Activated naive CD4-positive, alpha-beta T cell treated with anti-CD3 and anti-CD28 coated beads, Interleukin-2, amount 50 U/mL, for 72 hours (primary cell): ENCODE data around the gene FGD2. TPM values are rescaled to one million over a fixed set of nuclear protein-coding genes. Genes with fewer than 3 reads are reported as not detected.

Experiments
- ATAC-seq, 2 donors: fragments of 150-1000 bp; cut with Tn5 transposase; 2 replicates each; pipeline ENCODE4 v1.10.0; 2021; ENCODE audit warnings: mild to moderate bottlenecking in 2 of 2, moderate library complexity in 2 of 2
- DNase-seq, 2 donors: peaks; one replicate each; pipeline ENCODE4 v3.0.0; 2021 to 2022; ENCODE audit warnings: low spot score in 2 of 2
- H3K27ac Mint-ChIP-seq, 2 donors: one replicate each; pipeline ENCODE4 v1.8.0; 2022; ENCODE audit warnings: mild to moderate bottlenecking in 2 of 2, mixed read lengths in 2 of 2
- H3K36me3 Mint-ChIP-seq, 2 donors: one replicate each; pipeline ENCODE4 v1.8.0; 2022; ENCODE audit warnings: mixed read lengths in 2 of 2
- H3K9me3 Mint-ChIP-seq, 2 donors: one replicate each; pipeline ENCODE4 v1.8.0; 2022; ENCODE audit warnings: mixed read lengths in 2 of 2
- total RNA-seq, 2 donors: library from RNA; stranded (reverse); gene quantifications; one replicate each; pipeline ENCODE4 v1.2.3, GENCODE V29; 2022

FGD2 gene
- total RNA-seq, 2 donors from 2014 or later = 1.3 to 2.4 TPM

DNA sequence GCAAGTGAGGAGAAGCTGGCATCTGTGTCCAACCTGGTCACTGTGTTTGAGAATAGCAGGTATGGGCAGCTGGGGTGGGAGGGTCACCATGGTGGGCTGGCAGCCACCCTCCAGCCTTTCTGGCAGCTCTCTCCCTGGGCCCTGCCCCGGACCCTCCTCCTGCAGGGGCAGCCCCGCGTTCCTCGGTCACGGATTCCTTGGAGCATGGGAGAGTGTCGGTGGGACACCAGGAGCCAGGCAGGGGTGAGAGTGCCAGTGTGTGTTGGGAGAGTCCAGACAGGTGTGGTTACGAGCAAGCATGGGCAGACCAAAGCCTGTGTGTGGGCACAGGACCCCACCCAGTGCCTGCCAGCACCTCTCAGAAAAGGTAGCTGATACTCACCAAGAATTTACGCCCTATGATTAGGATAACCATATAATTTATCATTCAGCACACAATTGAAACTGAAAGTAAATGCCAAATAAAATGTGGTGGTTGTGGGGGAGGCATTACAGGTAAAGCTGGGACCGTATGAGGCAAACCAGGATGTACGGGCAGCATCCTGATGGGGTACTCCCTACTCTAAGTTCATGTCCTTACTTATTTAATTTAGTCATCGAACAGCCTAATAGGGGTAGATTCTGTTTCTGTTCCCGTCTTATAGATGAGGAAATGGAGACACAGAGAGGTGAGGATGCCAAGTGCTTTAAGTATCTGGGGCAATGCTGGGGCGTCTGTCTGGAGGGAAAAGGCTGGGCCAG, 542 bp downstream of the FGD2 start:
- Mint-ChIP-seq H3K9me3 (no peaks in the 10 kb centered on the region), H3K27ac (peak overlapping the region; percentile 33 to 36), H3K36me3 (no peaks in the 10 kb centered on the region)
- no peak for DNase-seq
- peak; percentile 49 to 62 for ATAC-seq

DNA sequence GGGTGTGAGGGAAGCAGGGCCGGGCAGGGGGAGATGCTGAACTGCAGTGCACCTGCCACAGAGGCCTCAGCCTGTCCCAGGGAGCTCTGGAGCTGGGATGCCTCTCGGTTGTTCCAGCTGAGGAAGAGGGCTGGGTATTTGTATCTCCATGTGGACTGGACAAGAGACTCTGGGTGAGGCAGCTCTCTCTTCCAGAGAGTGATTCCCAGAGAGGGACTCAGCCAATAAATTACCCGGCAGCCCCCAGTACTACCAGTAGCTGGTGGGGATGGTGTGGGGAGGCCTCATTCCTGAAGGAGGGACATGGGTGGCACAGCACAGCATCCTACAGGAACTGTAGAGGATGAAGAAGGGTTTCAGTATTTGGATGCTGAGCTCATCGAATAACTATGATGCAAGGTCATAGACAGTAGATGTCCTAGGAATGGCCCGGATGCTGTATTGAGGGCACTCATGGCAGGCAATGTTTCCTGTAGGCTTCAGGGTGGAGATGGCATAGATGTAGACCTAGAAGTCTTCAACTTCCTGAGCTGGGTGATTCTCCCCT, 1.4 kb downstream of the FGD2 start:
- DNase-seq = no peak
- Mint-ChIP-seq H3K9me3 (no peaks in the 10 kb centered on the region), H3K36me3 (no peaks in the 10 kb centered on the region), H3K27ac (peak overlapping the region in 1 of 2 donors; percentile 34)
- ATAC-seq = no peak

DNA sequence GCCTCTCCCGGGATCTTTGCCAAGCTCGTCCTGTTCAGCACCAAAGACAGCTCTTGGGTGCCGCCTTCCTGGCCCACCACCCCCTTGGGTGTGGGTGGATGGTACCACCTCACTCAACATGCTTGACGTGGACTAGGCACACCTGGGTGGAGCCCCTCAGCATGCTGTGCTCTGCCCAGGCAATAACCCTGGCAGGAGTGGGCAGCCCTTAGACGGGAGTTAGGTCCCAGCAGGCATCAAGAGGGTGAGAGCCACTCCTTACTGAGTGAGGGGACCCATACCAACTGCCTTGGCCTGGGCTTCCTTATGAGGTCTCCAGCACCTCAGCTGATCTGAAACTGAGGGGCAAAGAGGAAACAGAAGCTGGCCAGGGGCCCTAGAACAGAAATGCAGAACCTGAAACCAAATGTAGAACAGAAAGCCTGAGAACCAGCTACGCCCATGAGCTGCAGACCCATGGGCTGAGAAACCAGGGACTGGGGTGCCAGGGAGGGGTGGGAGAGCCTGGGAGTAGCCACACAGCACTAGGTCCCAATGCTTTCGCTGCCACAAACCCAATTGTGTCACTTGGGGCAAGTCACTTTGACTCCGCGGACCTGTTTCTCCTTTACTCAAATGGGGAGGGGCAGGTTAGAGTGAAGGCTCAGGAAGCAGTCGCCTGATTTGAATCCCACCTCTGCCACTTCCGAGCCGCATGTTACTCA, 2.0 kb downstream of the FGD2 start:
- H3K27ac Mint-ChIP-seq = peak overlapping the region in 1 of 2 donors; percentile 34
- H3K9me3 Mint-ChIP-seq = no peaks in the 10 kb centered on the region
- no peaks in the 10 kb centered on the region for H3K36me3 Mint-ChIP-seq
- ATAC-seq = peak in 1 of 2 donors; percentile 43
- no peak for DNase-seq

DNA sequence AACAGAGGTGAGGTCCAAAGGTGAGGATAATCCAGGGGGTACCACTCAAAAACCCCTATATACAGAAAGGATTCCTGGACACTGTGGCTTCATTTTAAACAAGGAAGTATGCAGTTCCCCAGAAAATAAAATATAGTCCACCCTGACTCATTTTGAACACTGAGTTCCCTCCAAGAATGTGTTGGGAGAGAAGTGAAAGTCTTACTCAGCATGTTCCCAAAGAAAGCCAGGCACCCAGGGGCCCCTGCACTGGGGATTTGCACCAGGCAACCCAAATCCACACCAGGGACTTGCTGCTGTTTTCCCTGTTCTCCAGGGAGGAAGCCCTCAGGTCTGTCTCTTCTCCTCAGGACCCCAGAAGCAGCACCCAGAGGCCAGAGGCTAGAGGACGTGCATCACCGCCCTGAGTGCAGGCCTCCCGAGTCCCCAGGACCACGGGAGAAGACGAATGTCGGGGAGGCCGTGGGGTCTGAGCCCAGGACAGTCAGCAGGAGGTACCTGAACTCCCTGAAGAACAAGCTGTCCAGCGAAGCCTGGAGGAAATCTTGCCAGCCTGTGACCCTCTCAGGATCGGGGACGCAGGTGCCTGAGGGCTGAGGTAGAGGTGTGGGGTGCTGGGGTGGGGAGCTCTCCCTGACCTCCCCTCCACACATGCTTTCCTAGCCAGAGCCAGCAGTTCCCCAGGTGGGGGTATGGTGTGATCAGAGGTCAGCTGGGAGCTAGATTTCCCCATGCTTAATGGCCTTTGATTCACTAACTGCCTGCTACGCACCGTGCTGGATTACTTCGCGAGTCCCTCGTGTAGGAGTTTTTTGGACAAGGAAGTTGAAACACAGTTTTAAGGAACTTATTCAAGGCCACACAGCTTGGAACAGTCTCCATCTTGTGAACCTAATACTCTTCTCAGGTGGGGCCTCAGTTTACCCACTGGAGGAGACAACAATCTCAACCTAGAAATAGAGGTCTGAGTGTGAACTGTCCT, 3.3 kb downstream of the FGD2 start:
- DNase-seq (no peak), ATAC-seq (no peak)
- Mint-ChIP-seq H3K9me3 (no peaks in the 10 kb centered on the region), H3K36me3 (no peaks in the 10 kb centered on the region), H3K27ac (peak overlapping the region in 1 of 2 donors; percentile 44)

DNA sequence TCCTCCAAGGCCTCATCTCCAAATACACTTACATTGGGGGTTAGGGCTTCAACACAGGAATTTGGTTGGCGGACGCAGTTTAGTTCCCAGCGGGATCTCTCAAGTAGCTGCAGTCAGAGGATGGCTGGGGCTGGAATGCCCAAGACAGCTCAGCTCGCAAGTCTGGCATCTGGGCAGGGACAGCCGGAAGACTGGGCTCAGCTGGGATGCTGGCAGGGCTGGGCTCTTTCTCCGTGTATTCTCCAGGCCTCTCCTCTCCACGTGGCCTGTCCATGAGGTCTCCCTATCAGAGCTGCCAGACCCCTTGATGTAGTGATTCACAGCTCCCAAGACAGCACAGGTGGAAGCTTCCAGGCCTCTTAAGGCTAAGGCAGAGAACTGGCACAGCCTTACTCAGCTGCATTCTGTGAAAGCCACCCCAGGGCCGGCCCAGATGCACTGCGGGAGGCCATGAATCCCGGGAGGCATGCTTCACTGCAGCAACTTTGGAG, 5.0 kb downstream of the FGD2 start:
- ATAC-seq (no peak), DNase-seq (no peak)
- H3K36me3 Mint-ChIP-seq = no peaks in the 10 kb centered on the region
- H3K27ac Mint-ChIP-seq = no peak overlapping the region
- no peaks in the 10 kb centered on the region for H3K9me3 Mint-ChIP-seq

DNA sequence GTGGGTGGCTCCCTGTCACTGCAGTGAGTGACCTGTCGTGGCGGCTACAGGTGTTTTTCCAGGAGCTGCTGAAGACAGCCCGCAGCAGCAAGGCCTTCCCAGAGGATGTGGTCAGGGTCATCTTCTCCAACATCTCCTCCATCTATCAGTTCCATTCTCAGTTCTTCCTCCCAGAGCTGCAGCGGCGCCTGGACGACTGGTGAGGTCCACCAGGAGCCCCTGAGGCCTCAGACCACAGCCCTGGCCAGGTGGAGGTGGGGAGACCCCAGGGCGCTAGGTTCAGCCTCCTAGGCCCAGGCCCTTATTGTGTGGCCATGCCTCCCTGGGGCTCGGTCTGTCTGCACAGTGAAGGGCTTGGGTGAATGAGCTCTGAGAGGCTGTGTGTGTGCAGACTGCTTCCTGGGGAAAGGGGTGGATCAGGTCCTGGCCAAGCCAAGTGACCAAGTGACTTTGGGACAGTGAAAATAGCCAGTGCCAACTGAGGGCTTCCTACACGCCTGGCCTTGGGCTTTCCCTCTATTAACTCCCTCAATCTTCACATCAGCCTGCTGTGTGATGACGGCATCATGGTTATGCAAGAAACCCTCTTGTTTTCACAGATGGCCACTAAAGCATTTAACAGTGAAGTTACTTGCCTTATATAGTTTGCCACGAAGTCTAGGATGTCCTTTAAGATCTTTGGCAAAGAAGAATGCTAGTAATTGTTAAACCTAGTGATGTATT, 6.4 kb downstream of the FGD2 start:
- no peak for DNase-seq
- Mint-ChIP-seq H3K9me3 (no peaks in the 10 kb centered on the region), H3K36me3 (no peaks in the 10 kb centered on the region), H3K27ac (no peak overlapping the region)
- no peak for ATAC-seq

DNA sequence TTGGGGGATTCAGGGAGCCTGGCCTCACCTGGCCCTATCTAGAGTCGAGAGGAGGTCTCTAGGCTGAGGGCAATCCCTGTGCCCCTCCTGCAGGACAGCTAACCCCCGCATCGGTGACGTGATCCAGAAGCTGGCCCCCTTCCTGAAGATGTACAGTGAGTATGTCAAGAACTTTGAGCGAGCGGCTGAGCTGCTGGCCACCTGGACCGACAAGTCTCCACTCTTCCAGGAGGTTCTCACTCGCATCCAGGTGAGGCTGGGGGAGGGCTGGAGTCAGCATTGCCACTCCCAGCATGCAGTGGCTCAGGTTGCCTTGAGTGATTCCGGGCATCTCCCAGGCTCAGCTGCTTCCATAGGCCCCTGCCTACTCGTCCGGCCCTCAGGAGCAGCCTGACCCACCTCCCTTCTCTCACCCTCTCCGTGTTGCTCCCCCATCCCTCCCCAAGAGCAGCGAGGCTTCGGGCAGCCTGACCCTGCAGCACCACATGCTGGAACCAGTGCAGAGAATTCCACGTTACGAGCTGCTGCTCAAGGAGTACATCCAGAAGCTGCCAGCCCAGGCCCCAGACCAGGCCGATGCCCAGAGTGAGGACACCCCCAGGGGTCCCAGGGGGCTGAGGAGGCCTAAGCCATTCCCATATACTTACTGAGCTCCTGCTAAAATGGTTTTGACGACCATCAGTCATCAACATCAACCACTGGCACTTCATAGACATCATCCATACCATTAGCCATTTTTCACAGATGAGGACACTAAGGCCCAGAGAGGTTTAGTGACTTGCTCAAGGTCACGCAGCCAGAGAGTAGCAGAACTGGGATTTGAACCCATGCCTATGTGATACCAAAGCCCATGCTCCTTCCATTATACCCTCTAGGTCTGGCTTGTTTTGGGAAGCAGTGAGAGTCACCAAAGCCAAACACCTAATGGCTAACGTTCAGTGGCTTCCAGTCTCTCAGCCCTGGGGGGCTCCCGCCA, 8.3 kb downstream of the FGD2 start:
- DNase-seq (no peak), ATAC-seq (no peak)
- Mint-ChIP-seq H3K9me3 (no peaks in the 10 kb centered on the region), H3K27ac (no peak overlapping the region), H3K36me3 (no peaks in the 10 kb centered on the region)

DNA sequence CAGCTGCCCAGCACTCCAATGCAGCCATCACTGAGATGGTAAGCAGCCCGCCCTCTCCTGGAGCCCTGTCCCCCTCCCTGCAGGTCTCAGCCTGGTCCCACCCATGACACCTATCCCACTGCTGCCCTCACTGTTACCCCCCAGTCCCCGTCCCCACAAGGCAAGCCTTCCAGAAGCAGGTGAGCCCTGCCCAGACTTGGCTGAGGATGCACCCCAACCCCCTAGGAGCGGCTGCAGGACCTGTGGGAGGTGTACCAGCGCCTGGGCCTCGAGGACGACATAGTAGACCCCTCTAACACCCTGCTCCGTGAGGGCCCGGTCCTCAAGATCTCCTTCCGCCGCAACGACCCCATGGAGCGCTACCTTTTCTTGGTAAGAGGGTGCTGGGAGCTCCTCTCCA, 9.2 kb downstream of the FGD2 start:
- Mint-ChIP-seq H3K36me3 (no peaks in the 10 kb centered on the region), H3K9me3 (no peaks in the 10 kb centered on the region), H3K27ac (no peak overlapping the region)
- ATAC-seq (no peak), DNase-seq (no peak)

DNA sequence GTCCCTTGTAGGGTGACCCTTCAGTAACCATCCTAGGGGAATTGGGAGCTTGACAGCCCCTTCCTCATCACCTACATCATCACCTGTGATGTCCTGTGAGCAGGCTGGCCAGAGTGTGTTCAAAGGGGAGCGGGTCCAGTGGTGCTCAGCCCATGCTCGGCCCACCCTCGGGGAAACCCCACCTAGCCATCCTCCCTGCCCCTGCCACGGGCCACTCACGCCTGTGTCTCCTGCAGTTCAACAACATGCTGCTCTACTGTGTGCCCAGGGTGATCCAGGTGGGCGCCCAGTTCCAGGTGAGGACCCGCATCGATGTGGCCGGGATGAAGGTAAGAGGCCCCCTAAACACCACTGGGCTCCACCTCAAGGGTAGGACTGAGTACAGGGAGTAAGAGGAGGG, 10.1 kb downstream of the FGD2 start:
- ATAC-seq (no peak), DNase-seq (no peak)
- H3K9me3 Mint-ChIP-seq = no peaks in the 10 kb centered on the region
- no peaks in the 10 kb centered on the region for H3K36me3 Mint-ChIP-seq
- no peak overlapping the region for H3K27ac Mint-ChIP-seq

DNA sequence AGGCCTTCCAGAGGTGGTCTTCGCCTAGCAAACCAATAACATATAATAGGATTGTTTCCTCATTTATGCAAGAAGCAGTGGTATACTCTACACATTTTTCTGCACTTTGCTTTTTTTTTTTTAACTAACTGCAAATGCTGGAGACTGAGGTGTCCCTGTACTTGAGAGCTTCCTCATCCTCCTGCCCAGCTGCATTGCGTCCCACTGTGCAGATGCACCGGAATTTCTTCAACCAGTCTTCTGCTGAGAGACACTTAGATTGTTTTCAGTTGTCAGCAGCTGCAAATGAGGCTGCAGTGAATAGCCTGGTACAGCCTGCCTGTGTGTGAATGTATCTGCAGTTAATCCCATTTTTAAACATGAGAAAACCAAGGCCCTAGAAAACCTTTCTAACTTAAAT, 11.5 kb downstream of the FGD2 start:
- no peaks in the 10 kb centered on the region for H3K36me3 Mint-ChIP-seq
- no peak for DNase-seq
- ATAC-seq = no peak

DNA sequence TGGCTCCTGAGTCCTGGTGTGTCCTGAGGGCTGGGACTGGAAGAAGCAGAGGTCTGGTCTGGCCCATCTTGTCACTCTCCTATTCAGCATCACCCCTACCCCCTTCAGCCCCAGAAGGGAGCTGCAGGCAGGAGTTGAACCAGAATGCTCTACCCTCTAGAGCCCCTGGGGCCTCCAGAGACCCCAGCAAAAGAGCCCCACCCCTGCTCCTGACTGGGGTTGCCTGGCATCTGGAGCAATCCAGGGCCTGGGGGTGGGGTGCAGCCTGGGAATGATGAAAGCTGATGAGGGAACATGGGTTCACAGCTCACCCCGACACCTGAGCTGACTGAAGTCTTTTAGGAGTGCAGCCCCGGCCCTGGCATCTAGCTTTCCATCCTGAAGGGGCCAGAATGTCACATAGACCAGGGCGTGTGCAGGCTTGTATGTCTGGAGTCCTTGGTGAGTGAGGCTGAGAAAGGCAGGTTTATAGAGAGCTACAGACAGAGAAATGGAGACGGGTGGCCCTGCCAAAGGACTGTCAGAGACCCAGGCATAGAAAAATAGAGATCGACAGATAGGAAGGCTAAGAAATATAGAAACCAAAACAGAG, 12.2 kb downstream of the FGD2 start:
- ATAC-seq = no peak
- no peak for DNase-seq
- H3K27ac Mint-ChIP-seq = peak overlapping the region in 1 of 2 donors; percentile 65
- H3K9me3 Mint-ChIP-seq = no peaks in the 10 kb centered on the region
- no peaks in the 10 kb centered on the region for H3K36me3 Mint-ChIP-seq

More for the DNA sequence above, 11.5 kb downstream of the FGD2 start:
- Mint-ChIP-seq H3K27ac (peak overlapping the region; percentile 65 to 77), H3K9me3 (no peaks in the 10 kb centered on the region)

DNA sequence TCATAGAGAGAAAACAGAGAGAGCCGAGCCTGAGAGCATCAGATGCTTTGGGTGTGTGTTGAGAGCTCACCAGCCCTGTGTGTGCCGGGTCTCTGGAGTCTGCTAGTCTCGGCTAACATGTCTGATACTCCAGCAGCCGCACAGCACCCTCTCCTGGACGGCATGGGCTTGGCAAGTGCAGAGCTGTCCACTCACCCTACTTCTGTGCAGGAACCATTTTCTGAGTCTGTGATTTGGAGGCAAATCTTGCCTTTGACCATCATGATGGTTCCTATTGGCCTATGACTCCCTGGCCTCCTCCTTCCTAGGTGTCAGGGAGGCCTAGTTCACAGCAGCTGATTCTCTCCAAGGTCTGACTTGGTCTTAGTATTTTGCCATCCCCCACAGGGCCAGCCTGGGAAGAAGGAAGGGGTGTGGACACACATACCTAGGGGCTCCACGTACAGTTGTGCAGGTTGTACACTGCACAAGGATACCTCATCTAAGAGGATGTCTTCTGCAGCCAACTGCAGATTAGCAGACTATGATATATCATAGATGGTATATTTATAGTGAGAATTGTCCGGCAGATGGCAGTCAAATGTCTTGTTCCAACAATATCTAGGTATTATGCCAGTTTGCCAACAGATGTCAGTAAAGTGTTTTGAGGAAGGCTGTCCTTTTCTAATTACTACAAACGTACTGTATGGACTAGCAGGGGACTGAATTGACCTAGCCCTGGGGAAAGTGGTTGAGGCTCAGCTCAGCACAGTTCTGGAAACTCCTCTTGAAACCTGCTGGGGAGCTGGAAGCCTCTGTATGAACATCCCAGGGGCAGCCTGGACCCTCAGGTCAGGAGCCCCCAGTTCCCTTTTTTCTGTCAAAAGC, 13.0 kb downstream of the FGD2 start:
- peak; percentile 92 to 96 for ATAC-seq
- Mint-ChIP-seq H3K9me3 (no peaks in the 10 kb centered on the region), H3K27ac (peak overlapping the region; percentile 65 to 88), H3K36me3 (no peaks in the 10 kb centered on the region)
- peak; percentile 88 to 91 for DNase-seq

DNA sequence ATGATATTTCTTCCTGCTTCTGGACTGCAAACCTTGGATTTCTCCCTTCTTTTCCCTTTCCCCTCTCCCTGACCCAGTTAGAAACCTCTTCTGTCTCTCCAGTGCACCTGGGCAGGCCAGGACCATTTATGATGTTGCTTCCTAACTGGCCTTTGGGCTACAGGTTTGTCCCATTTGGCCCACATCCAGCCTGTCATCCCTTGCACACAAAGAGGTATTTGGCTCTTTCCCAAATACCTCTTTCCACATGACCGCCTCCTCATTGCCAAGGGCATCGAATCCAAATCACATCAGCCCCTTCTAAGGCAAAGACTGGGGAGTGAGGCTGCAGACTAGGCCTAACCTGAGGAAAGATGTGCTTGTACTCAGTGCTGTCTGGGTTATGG, 13.6 kb downstream of the FGD2 start:
- H3K9me3 Mint-ChIP-seq = no peaks in the 10 kb centered on the region
- peak overlapping the region; percentile 65 to 88 for H3K27ac Mint-ChIP-seq
- ATAC-seq (no peak), DNase-seq (no peak)
- no peaks in the 10 kb centered on the region for H3K36me3 Mint-ChIP-seq

DNA sequence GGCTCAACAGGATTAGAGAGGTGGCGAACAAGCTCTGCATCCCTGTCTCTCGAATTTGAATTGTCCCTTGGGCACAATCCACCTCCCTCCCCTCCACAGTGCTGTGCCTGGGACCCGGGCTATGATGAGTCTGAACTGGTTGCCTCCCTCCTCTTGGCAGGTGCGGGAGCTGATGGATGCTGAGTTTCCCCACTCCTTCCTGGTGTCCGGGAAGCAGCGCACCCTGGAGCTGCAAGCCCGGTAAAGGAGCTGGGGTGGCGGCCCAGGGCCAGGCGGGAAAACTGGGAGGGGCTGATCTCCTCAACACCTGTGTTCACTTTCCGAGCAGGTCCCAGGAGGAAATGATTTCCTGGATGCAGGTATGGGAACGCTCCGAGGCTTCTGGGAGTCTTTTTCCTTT, 14.9 kb downstream of the FGD2 start:
- Mint-ChIP-seq H3K36me3 (no peaks in the 10 kb centered on the region), H3K9me3 (no peaks in the 10 kb centered on the region), H3K27ac (no peak overlapping the region)
- DNase-seq = no peak
- no peak for ATAC-seq
